Choroid plexus epithelial cell (primary cell): ENCODE data around the gene SCRN2.

ENCODE experiments used
- DNase-seq: peaks from one replicate; pipeline ENCODE4 v3.0.0-alpha.2; 2010; ENCODE audit warnings: low read depth
- H3K4me3 ChIP-seq: 2 replicates; pipeline ENCODE4 v1.5.1; 2011; ENCODE audit warnings: low read depth, mild to moderate bottlenecking, control low read depth, low read length, moderate library complexity
- CTCF ChIP-seq: conservative IDR thresholded peaks from 2 replicates; pipeline ENCODE4 v1.5.1; 2011; ENCODE audit warnings: low read depth, mild to moderate bottlenecking, control low read depth, inconsistent platforms, low read length, moderate library complexity

The SCRN2 gene

GRCh38 chr17:47875011-47875985, 34.2 kb upstream of the SCRN2 start:
- no peak overlapping the region for H3K4me3 ChIP-seq
- no peak for TF ChIP-seq CTCF
- DNase-seq, result no peak

GRCh38 chr17:47873200-47874090, 32.4 kb upstream of the SCRN2 start:
- H3K4me3 ChIP-seq, result no peak overlapping the region
- no peak for TF ChIP-seq CTCF
- DNase-seq, result no peak

GRCh38 chr17:47872651-47873161, 31.6 kb upstream of the SCRN2 start:
- peak; percentile 32 for DNase-seq
- H3K4me3 ChIP-seq, result no peak overlapping the region

GRCh38 chr17:47872019-47872650, 31.1 kb upstream of the SCRN2 start:
- no peak for TF ChIP-seq CTCF
- no peak overlapping the region for H3K4me3 ChIP-seq

More at GRCh38 chr17:47872651-47873161, 31.6 kb upstream of the SCRN2 start:
- no peak for TF ChIP-seq CTCF

GRCh38 chr17:47871048-47871447, 30.0 kb upstream of the SCRN2 start:
- H3K4me3 ChIP-seq, result no peak overlapping the region
- no peak for TF ChIP-seq CTCF
- no peak for DNase-seq

More at GRCh38 chr17:47872019-47872650, 31.1 kb upstream of the SCRN2 start:
- DNase-seq, result no peak

- no peak for DNase-seq
- no peak overlapping the region for H3K4me3 ChIP-seq
- no peak for TF ChIP-seq CTCF
Measured at GRCh38 chr17:47870056-47870455, 29.0 kb upstream of the SCRN2 start.
